Measurements from ENCODE around the gene PPP4R4.
"Not testable (repeated sequence)": the region's sequence is repeated elsewhere in the genome, so short reads cannot be mapped to it uniquely, and the experiment has no call there.

PPP4R4 gene

GRCh38 chr14:94282991-94283723 lies 109.0 kb downstream of the PPP4R4 start:
- DNase-seq, result no peak

GRCh38 chr14:94284221-94284620 lies 110.1 kb downstream of the PPP4R4 start:
- no peak for DNase-seq

GRCh38 chr14:94285158-94285557 lies 111.0 kb downstream of the PPP4R4 start:
- no peak for DNase-seq

GRCh38 chr14:94288610-94289465 lies 114.7 kb downstream of the PPP4R4 start:
- no peak for DNase-seq

GRCh38 chr14:94290197-94290596 lies 116.1 kb downstream of the PPP4R4 start:
- no peak for DNase-seq

- DNase-seq, result no peak
Measured at GRCh38 chr14:94291159-94291905, 117.2 kb downstream of the PPP4R4 start.

- no peak for DNase-seq
Measured at GRCh38 chr14:94291906-94292525, 117.9 kb downstream of the PPP4R4 start.

GRCh38 chr14:94292526-94292871 lies 118.4 kb downstream of the PPP4R4 start:
- DNase-seq, result no peak

- DNase-seq, result no peak
Measured at GRCh38 chr14:94292872-94293577, 118.9 kb downstream of the PPP4R4 start, which contains the start of gene SERPINA10. TSS of gene SERPINA10 (minus strand) at chr14:94293268. CDS start at chr14:94290593, 2,675 bp downstream.

GRCh38 chr14:94293578-94293924 lies 119.4 kb downstream of the PPP4R4 start:
- no peak for DNase-seq

GRCh38 chr14:94295360-94296180 lies 121.4 kb downstream of the PPP4R4 start:
- no peak for DNase-seq

- not testable (repeated sequence) for DNase-seq
Measured at GRCh38 chr14:94296181-94296545, 122.0 kb downstream of the PPP4R4 start.

- DNase-seq, result no peak
Measured at GRCh38 chr14:94298130-94298529, 124.0 kb downstream of the PPP4R4 start.

- DNase-seq, result no peak
Measured at GRCh38 chr14:94303111-94303510, 129.0 kb downstream of the PPP4R4 start.

- no peak for DNase-seq
Measured at GRCh38 chr14:94304243-94304642, 130.1 kb downstream of the PPP4R4 start.

GRCh38 chr14:94305620-94306019 lies 131.5 kb downstream of the PPP4R4 start:
- no peak for DNase-seq

- no peak for DNase-seq
Measured at GRCh38 chr14:94306047-94306978, 132.2 kb downstream of the PPP4R4 start.

GRCh38 chr14:94307410-94307992 lies 133.4 kb downstream of the PPP4R4 start:
- no peak for DNase-seq

GRCh38 chr14:94309721-94310120 lies 135.6 kb downstream of the PPP4R4 start:
- no peak for DNase-seq

GRCh38 chr14:94310248-94310647 lies 136.1 kb downstream of the PPP4R4 start:
- no peak for DNase-seq

Measured in 8988T (cell line).